Ascending aorta (tissue), 2 donors: ENCODE results near the gene TSR1. TPM values are rescaled to one million over a fixed set of nuclear protein-coding genes. Genes with fewer than 3 reads are reported as not detected.
A peak's percentile ranks its signal among the peaks of the same experiment; 100 is the strongest.

Experiments
- DNase-seq, 2 donors: peaks; one replicate each; pipeline ENCODE4 v3.0.0-alpha.2; 2019; ENCODE audit warnings: low spot score in 2 of 2
- H3K27ac ChIP-seq, 2 donors: fragments of 200-600 bp; sonication (generic); one replicate each; pipeline ENCODE4 v1.5.1; 2016 to 2017; ENCODE audit warnings: mild to moderate bottlenecking in 1 of 2
- H3K27me3 ChIP-seq: fragments of 200-600 bp; sonication (generic); one replicate; pipeline ENCODE4 v1.5.1; 2017
- H3K36me3 ChIP-seq, 2 donors: fragments of 200-600 bp; sonication (generic); one replicate each; pipeline ENCODE4 v1.5.1; 2016
- H3K4me1 ChIP-seq, 2 donors: fragments of 200-600 bp; sonication (generic); one replicate each; pipeline ENCODE4 v1.5.1; 2016 to 2017; ENCODE audit warnings: mild to moderate bottlenecking in 1 of 2
- H3K4me3 ChIP-seq, 2 donors: fragments of 200-600 bp; sonication (generic); one replicate each; pipeline ENCODE4 v1.5.1; 2016 to 2017; ENCODE audit warnings: mild to moderate bottlenecking in 1 of 2
- H3K9me3 ChIP-seq, 2 donors: fragments of 200-600 bp; sonication (generic); one replicate each; pipeline ENCODE4 v1.5.1; 2016
- CTCF ChIP-seq, 3 experiments: fragments of 200-600 bp in 2 of 3; fragments of 450-650 bp in 1 of 3; sonication (generic) in 2 of 3; IDR thresholded peaks; one replicate each; pipeline ENCODE4 v1.5.1; 2016 to 2019; ENCODE audit warnings: antibody characterized with exemption in 3 of 3, mild to moderate bottlenecking in 1 of 3, moderate library complexity in 1 of 3
- intact Hi-C: fragments of 100-400 bp; cut with DNase I; formaldehyde crosslinking; loops from one replicate; pipeline ENCODE4 v1.15.1; 2023
- total RNA-seq: library from RNA; depleted of rRNA; stranded (reverse); fragments of >200 nt; gene quantifications from one replicate; pipeline ENCODE4 v1.1.0, GENCODE V29; 2016

Gene TSR1
- total RNA-seq, 1 donor from 2014 or later, result 16.9 TPM

- no peaks in the 10 kb centered on the region for H3K27me3 ChIP-seq
- peaks cover 9% of the 10 kb centered on the region in 2 donors for H3K36me3 ChIP-seq
- no peak for DNase-seq
- no peaks in the 10 kb centered on the region for H3K4me1 ChIP-seq
- intact Hi-C loops, result no loop called here
- H3K27ac ChIP-seq, result no peak overlapping the region
- TF ChIP-seq CTCF (IDR thresholded peaks at IDR 0.05), result no peak
- no peaks in the 10 kb centered on the region for H3K9me3 ChIP-seq
- H3K4me3 ChIP-seq, result no peak overlapping the region
Observed at GRCh38 chr17:2346475-2346874, 10.2 kb upstream of the TSR1 start.

- Histone ChIP-seq H3K27me3 (no peaks in the 10 kb centered on the region), H3K4me1 (no peaks in the 10 kb centered on the region), H3K27ac (no peak overlapping the region), H3K9me3 (no peaks in the 10 kb centered on the region), H3K36me3 (peaks cover 9% of the 10 kb centered on the region in 2 donors), H3K4me3 (no peak overlapping the region)
- TF ChIP-seq CTCF (IDR thresholded peaks at IDR 0.05), result no peak
- DNase-seq, result no peak
- intact Hi-C loops, result no loop called here
Observed at GRCh38 chr17:2344528-2344927, 8.3 kb upstream of the TSR1 start.

- no peak for DNase-seq
- no peaks in the 10 kb centered on the region for H3K9me3 ChIP-seq
- peaks cover 9% of the 10 kb centered on the region in 2 donors for H3K36me3 ChIP-seq
- no peak overlapping the region for H3K4me3 ChIP-seq
- intact Hi-C loops, result no loop called here
- no peak for TF ChIP-seq CTCF (IDR thresholded peaks at IDR 0.05)
- H3K4me1 ChIP-seq, result no peaks in the 10 kb centered on the region
- no peaks in the 10 kb centered on the region for H3K27me3 ChIP-seq
- no peak overlapping the region for H3K27ac ChIP-seq
Observed at GRCh38 chr17:2343421-2343820, 7.2 kb upstream of the TSR1 start.

GRCh38 chr17:2338315-2338657 is 2.0 kb upstream of the TSR1 start:
- Histone ChIP-seq H3K27me3 (no peaks in the 10 kb centered on the region), H3K4me1 (peaks cover 11 to 13% of the 10 kb centered on the region in 2 donors), H3K4me3 (peak overlapping the region; percentile 95 to 98), H3K36me3 (peaks cover 17 to 18% of the 10 kb centered on the region in 2 donors), H3K27ac (peak overlapping the region; percentile 86 to 89), H3K9me3 (no peaks in the 10 kb centered on the region)
- intact Hi-C loops, result loop anchor here (5.0 kb wide), 1 partner anchor 36 kb away; the partner anchor contains the start of genes SMG6 and SRR
- no peak for DNase-seq
- no peak for TF ChIP-seq CTCF (IDR thresholded peaks at IDR 0.05)

GRCh38 chr17:2337544-2338314 is 1.5 kb upstream of the TSR1 start:
- peak overlapping the region; percentile 86 to 89 for H3K27ac ChIP-seq
- no peaks in the 10 kb centered on the region for H3K9me3 ChIP-seq
- intact Hi-C loops, result loop anchor here (5.0 kb wide), 1 partner anchor 35 kb away; the partner anchor contains the start of genes SMG6 and SRR
- peak overlapping the region; percentile 95 to 98 for H3K4me3 ChIP-seq
- H3K4me1 ChIP-seq, result peaks cover 11 to 13% of the 10 kb centered on the region in 2 donors
- no peak for TF ChIP-seq CTCF (IDR thresholded peaks at IDR 0.05)
- peaks cover 21 to 23% of the 10 kb centered on the region in 2 donors for H3K36me3 ChIP-seq
- H3K27me3 ChIP-seq, result no peaks in the 10 kb centered on the region
- DNase-seq, result peak in 1 of 2 donors; percentile 83
